Measurements from ENCODE around the gene KRT74.
A peak's percentile ranks its signal among the peaks of the same experiment; 100 is the strongest.

KRT74 gene

DNA sequence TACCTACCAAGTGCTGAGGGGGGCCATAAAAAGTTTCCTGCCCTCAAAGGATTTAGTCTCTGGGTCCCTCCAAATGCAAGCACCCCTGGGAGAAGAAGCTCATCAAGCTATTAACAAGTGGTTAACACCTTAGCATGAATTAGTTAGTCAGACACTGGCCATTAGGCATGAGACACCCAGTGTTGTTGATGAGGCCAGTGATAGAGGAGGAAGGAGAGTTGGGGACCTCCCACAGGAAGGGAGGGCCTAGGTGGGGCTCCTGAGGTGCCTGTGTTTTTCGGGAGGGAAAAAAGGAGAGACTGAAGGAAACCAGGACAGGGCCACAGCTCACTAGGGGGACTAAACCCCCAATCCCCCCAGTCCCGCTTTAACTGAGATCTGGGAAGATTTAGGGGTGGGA, 16.2 kb downstream of the KRT74 start:
- Mint-ChIP-seq H3K27me3 (peaks cover 0 to 28% of the 10 kb centered on the region in 2 donors), H3K36me3 (ENCODE audit: insufficient read depth) (peaks cover 7% of the 10 kb centered on the region), H3K4me3 (peak overlapping the region; percentile 41 to 82), H3K27ac (peak overlapping the region; percentile 88 to 90), H3K4me1 (ENCODE audit: low read depth in 2 of 2) (peaks cover 45 to 81% of the 10 kb centered on the region in 2 donors), H3K9me3 (no peaks in the 10 kb centered on the region)
- DNase-seq (no peak), ATAC-seq (replicated peaks) (no peak)

DNA sequence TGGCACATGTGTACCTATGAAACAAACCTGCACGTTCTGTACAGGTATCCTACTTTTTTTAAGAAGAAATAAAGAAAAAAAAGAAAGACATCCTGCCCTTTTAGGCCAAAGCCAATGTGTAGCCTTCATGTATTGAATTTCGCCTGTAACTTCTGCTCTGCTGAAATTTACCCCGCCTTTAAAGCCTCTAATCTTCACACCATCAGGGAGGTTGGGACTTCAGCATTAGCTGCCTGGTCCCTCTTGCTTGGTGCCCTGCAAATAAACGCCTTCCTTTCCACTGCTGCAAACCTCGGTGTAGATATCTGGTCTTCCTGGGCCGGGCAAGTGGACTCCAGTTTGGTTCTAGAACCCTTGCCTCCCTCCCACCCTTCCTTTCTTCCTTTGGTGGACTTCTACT, 18.1 kb downstream of the KRT74 start:
- H3K36me3 Mint-ChIP-seq (ENCODE audit: insufficient read depth), result peaks cover 7% of the 10 kb centered on the region
- peaks cover 42 to 69% of the 10 kb centered on the region in 2 donors for H3K4me1 Mint-ChIP-seq (ENCODE audit: low read depth in 2 of 2)
- peaks cover 0 to 43% of the 10 kb centered on the region in 2 donors for H3K27me3 Mint-ChIP-seq
- peak overlapping the region; percentile 36 to 88 for H3K27ac Mint-ChIP-seq
- ATAC-seq (replicated peaks) (peak; percentile 41), DNase-seq (peak in 2 of 3 experiments; percentile 23 to 38)
- H3K4me3 Mint-ChIP-seq, result peak overlapping the region; percentile 62 to 68
- no peaks in the 10 kb centered on the region for H3K9me3 Mint-ChIP-seq

DNA sequence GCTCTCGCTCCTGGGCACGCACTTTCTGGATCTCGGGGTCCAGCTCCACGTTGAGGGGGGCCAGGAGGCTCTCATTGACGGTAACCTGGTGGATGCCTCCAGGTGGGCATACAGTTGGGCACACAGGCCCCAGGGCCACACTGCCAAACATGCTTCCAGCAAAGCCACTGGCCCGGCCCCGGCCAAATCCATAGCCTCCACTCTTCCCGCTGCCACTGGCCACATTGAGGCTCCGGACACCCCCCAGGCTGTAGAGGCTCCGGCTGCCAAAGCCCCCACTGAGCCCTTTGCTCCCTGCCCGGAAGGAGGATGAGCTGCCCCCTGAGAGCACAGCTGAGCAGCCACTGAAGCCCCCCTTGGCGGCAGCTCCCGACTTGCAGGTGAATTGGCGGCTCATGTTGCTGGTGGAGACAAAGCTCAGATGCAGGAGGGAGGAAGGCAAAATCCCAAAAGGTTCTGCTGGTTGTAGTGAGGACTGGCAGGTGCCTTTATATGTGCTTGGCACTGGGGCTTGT, 20.9 kb downstream of the KRT74 start, which contains the start of gene KRT71:
KRT71 (minus strand) TSS at position 465 of the 515 bp plus-strand sequence; CDS start at position 397, 68 bp downstream.
- H3K9me3 Mint-ChIP-seq, result no peaks in the 10 kb centered on the region

DNA sequence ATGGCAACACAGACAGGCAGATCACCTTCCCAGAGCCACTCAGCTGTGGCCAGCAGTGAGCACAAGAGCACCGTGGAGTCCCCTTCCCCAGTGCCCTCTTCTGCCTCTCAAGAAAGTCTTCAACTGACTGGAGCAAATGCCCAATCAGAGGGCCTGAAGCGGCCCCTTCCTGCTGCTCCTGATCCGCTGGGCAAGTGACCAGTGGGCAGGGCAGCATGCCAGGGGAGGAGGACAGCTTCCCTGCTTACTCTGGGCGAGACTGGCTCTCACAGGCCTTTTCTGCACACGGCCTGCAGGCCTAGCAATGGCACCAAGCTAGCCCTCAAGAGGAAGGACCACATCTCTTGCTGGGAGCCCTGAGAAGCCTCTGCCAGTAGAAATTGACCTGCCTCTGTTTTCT, 21.6 kb downstream of the KRT74 start:
- DNase-seq (no peak), ATAC-seq (replicated peaks) (no peak)
- Mint-ChIP-seq H3K27ac (no peak overlapping the region), H3K4me1 (ENCODE audit: low read depth in 2 of 2) (peaks cover 28 to 46% of the 10 kb centered on the region in 2 donors), H3K27me3 (peaks cover 0 to 46% of the 10 kb centered on the region in 2 donors), H3K9me3 (no peaks in the 10 kb centered on the region), H3K4me3 (no peak overlapping the region), H3K36me3 (ENCODE audit: insufficient read depth) (peaks cover 3% of the 10 kb centered on the region)

More for the DNA sequence above, 20.9 kb downstream of the KRT74 start, which contains the start of gene KRT71:
- peak within 1 kb of the TSS in 1 of 2 donors; percentile 20 for H3K4me3 Mint-ChIP-seq
- H3K4me1 Mint-ChIP-seq (ENCODE audit: low read depth in 2 of 2), result peaks cover 28 to 45% of the 10 kb centered on the region in 2 donors
- H3K36me3 Mint-ChIP-seq (ENCODE audit: insufficient read depth), result peaks cover 3% of the 10 kb centered on the region
- DNase-seq (no peak), ATAC-seq (replicated peaks) (no peak)
- H3K27ac Mint-ChIP-seq, result peak within 1 kb of the TSS in 1 of 2 donors; percentile 77
- H3K27me3 Mint-ChIP-seq, result peaks cover 0 to 44% of the 10 kb centered on the region in 2 donors

DNA sequence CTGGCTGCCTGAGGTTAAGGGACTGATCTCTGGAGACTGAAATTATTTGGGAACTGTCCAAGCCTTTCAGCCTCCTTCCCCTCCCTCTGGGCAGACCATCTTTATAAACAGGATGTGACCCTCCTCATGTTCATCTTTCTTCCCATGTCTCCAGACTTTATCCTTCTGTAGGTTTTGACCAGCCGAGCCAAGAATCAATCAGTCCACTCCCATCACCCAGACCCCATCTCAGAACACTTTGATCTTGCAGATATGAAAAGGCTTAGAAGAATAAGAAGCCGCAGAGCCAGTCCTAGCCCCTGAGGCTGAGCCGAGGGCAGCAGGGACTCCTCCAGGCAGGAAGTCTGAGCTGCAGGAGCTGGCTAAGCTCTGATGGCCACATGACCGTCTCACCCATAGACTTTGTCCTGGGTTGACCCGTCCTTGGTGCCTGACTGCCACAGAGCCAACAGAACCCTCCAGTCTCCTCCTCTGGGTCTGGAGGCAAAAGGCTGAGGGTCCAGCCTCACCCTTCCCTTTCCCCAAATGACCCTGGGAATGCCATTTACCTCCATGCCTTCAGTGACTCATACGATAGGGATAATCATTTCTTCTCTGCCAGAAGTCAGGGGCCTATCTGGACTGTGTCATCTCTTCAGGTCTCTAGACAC, 22.3 kb downstream of the KRT74 start:
- no peak overlapping the region for H3K27ac Mint-ChIP-seq
- no peaks in the 10 kb centered on the region for H3K9me3 Mint-ChIP-seq
- no peak for ATAC-seq (replicated peaks)
- no peak for DNase-seq
- peaks cover 0 to 53% of the 10 kb centered on the region in 2 donors for H3K27me3 Mint-ChIP-seq
- H3K4me1 Mint-ChIP-seq (ENCODE audit: low read depth in 2 of 2), result peaks cover 27 to 45% of the 10 kb centered on the region in 2 donors
- H3K4me3 Mint-ChIP-seq, result no peak overlapping the region
- peaks cover 3% of the 10 kb centered on the region for H3K36me3 Mint-ChIP-seq (ENCODE audit: insufficient read depth)

DNA sequence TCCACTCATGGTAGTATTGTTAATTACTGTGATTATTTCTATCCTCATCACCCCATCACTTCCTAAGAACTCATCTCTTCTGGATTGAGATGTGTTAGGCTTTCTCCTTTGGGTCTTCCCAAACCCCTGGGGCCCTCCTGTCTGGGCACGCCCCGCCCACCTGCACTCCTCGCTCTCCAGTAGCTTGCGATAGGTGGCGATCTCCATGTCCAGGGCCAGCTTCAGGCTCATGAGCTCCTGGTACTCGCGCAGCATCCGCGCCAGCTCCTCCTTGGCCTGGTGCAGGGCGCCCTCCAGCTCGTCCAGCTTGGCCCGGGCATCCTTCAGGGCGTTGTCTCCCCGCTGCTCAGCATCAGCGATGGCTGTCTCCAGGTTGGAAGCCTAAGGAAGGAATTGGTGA, 27.5 kb downstream of the KRT74 start:
- peaks cover 21 to 32% of the 10 kb centered on the region in 2 donors for H3K4me1 Mint-ChIP-seq (ENCODE audit: low read depth in 2 of 2)
- no peaks in the 10 kb centered on the region for H3K9me3 Mint-ChIP-seq
- ATAC-seq (replicated peaks) (no peak), DNase-seq (no peak)
- no peak overlapping the region for H3K27ac Mint-ChIP-seq
- H3K27me3 Mint-ChIP-seq, result peaks cover 0 to 67% of the 10 kb centered on the region in 2 donors
- H3K36me3 Mint-ChIP-seq (ENCODE audit: insufficient read depth), result no peaks in the 10 kb centered on the region
- H3K4me3 Mint-ChIP-seq, result no peak overlapping the region

DNA sequence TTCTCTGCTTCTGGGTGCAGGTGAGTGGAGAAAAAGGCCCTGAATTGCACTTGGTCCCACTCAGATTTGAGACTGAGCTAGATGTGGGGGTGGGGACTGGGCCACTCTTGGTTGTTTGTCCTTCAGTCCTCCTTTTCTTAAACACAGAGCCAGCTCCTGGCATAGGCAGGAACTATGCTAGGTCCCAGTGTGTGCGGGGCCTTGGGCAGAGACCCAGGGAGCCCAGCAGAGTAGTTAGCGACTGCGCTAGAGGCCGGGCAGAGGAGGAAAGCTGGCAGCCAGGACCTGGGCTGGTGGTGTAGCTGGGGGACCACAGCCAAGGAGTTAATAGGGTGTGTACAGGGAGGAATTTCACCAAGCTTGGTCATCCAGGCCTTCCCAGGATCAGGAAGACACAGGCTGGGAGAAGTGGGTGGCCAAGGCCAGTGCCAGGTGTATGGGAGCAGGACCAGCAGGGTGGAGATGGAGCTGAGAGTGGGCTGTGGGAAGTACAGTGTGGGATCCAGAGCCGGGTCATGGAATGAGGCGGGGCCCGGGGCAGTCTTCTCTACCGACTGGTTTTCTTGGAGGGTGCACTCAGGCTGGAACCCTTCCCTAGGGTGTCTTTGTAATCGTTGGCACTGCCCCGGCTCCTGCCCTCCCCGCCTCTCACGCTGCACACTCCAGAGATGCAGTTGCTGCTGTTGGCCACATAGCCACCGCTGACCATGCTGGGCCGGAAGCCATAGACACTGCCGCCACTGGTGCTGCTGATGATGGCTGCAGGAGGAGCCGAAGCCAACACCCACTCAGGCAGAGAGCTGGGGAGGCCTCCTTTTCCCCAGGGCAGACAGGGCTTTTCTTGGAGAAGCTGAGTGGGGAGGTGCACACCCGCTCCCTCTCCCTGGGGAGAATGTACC, 29.4 kb downstream of the KRT74 start:
- Mint-ChIP-seq H3K36me3 (ENCODE audit: insufficient read depth) (no peaks in the 10 kb centered on the region), H3K27me3 (peaks cover 0 to 62% of the 10 kb centered on the region in 2 donors), H3K4me3 (no peak overlapping the region), H3K4me1 (ENCODE audit: low read depth in 2 of 2) (peaks cover 20 to 32% of the 10 kb centered on the region in 2 donors), H3K9me3 (no peaks in the 10 kb centered on the region), H3K27ac (no peak overlapping the region)
- ATAC-seq (replicated peaks) (no peak), DNase-seq (no peak)

DNA sequence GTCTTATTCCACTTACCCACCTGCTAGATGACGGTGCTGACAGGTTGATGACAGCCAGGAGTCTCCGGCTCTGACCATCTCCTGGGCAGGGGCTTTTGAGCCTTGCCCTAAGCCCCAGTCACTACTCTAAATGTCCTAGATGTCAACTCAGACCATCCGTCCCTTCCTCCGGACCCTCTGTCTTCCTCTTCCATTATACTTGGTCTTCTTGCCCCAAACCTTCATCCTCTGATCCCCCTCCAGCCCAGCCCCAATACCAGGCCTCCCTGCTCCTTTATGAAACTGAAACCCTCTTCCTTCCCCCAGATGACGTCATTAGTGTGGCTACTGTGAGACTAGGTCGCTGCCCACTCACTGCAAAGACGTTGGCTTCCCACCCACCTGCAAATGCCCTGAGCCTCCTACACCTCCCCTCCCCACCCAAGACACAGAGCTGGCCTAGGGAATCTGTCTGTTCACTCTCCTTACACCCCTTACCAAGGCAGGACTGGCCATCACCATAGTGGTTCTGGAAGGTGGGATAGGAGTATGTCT, 30.8 kb downstream of the KRT74 start:
- Mint-ChIP-seq H3K36me3 (ENCODE audit: insufficient read depth) (no peaks in the 10 kb centered on the region), H3K9me3 (no peaks in the 10 kb centered on the region), H3K4me1 (ENCODE audit: low read depth in 2 of 2) (peaks cover 15 to 32% of the 10 kb centered on the region in 2 donors), H3K27me3 (peaks cover 0 to 59% of the 10 kb centered on the region in 2 donors), H3K27ac (peak overlapping the region in 1 of 2 donors; percentile 41), H3K4me3 (no peak overlapping the region)
- DNase-seq, result no peak
- ATAC-seq (replicated peaks), result no peak

DNA sequence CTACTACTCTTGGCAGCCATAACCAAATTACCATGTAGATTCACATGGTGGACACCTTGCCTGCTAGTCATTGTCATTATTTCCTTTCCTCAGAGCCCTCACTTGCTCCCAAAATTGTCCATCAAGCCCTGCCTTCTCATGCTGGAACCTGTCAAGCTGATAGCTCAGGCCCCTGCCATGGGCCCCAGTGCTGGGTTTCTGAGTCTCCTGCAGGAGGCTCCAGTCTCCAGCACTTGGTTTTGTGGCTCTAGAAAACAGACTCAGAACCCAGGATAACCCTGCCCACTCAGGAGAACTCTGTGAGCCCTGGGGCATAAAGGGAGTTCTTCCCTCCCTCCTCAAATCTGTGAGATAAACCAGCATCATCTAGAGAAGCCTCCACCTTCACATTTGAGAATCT, 31.5 kb downstream of the KRT74 start:
- Mint-ChIP-seq H3K27ac (peak overlapping the region in 1 of 2 donors; percentile 71), H3K4me3 (no peak overlapping the region), H3K27me3 (peaks cover 0 to 60% of the 10 kb centered on the region in 2 donors), H3K4me1 (ENCODE audit: low read depth in 2 of 2) (peaks cover 10 to 25% of the 10 kb centered on the region in 2 donors), H3K36me3 (ENCODE audit: insufficient read depth) (no peaks in the 10 kb centered on the region), H3K9me3 (no peaks in the 10 kb centered on the region)
- DNase-seq (no peak), ATAC-seq (replicated peaks) (no peak)

DNA sequence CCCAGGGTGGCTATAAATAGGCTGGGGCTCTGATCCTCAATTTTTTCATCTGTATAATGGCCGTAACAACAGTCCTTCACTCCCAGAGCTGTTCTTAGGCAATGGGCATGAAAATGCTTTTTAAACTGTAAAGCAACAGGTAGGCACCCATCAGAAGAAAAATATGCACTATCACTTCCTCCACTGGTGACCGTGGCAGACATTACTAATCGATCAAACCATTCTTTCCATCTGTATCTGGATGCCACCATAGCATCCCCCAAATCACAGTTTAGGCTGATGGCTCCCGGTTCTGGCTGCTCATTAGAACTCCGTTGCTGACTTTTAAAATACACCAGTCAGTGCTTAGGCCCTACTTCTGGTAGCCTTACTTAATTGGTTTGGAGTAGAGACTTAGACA, 31.9 kb downstream of the KRT74 start:
- Mint-ChIP-seq H3K36me3 (ENCODE audit: insufficient read depth) (no peaks in the 10 kb centered on the region), H3K4me1 (ENCODE audit: low read depth in 2 of 2) (peaks cover 10 to 23% of the 10 kb centered on the region in 2 donors), H3K4me3 (no peak overlapping the region), H3K27ac (peak overlapping the region in 1 of 2 donors; percentile 71), H3K9me3 (no peaks in the 10 kb centered on the region), H3K27me3 (peaks cover 0 to 57% of the 10 kb centered on the region in 2 donors)
- ATAC-seq (replicated peaks) (no peak), DNase-seq (no peak)

DNA sequence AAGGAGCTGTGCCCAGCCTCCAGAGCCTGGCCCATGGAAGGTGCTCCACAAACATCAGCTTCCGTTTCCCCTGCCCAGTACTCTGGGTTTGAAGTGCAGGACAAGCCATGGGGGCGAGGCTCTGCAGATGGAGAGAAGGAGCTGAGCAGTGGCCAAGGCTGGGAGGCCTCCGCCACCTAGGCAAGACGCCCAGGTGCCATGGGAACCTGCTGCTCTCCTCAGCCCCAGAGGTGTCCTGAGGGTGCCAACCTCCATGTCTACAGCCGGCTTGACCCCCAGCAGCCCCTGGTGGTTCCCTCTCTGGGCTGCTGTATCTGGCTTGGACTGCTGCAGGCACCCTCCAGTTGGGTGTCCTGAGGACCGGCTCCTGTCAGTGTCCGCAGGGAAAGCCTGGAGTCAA, 33.1 kb downstream of the KRT74 start:
- ATAC-seq (replicated peaks) (no peak), DNase-seq (no peak)
- Mint-ChIP-seq H3K27me3 (peaks cover 0 to 48% of the 10 kb centered on the region in 2 donors), H3K4me1 (ENCODE audit: low read depth in 2 of 2) (peaks cover 8 to 14% of the 10 kb centered on the region in 2 donors), H3K36me3 (ENCODE audit: insufficient read depth) (no peaks in the 10 kb centered on the region), H3K4me3 (no peak overlapping the region), H3K9me3 (no peaks in the 10 kb centered on the region), H3K27ac (no peak overlapping the region)

DNA sequence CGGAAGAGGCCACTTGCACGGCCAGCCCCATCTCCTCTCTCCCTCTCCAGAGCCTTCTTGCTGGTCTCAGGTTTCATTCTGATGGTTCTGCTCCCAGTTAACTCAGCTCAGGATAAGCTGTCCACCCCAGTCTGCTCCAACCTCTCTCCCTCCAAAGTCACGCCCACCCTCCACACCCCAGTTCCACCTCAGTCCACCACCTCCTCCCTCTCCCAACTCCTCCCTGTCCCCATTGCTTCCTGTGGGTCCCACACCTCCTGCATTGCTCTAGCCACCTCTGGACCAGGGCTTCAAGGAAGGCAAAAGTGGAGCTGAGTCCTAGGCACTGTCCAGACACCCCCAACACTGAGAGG, 33.8 kb downstream of the KRT74 start:
- DNase-seq (no peak), ATAC-seq (replicated peaks) (no peak)
- H3K27me3 Mint-ChIP-seq, result peaks cover 0 to 40% of the 10 kb centered on the region in 2 donors
- peaks cover 8 to 12% of the 10 kb centered on the region in 2 donors for H3K4me1 Mint-ChIP-seq (ENCODE audit: low read depth in 2 of 2)
- H3K27ac Mint-ChIP-seq, result no peak overlapping the region
- no peaks in the 10 kb centered on the region for H3K9me3 Mint-ChIP-seq
- H3K4me3 Mint-ChIP-seq, result no peak overlapping the region
- no peaks in the 10 kb centered on the region for H3K36me3 Mint-ChIP-seq (ENCODE audit: insufficient read depth)

DNA sequence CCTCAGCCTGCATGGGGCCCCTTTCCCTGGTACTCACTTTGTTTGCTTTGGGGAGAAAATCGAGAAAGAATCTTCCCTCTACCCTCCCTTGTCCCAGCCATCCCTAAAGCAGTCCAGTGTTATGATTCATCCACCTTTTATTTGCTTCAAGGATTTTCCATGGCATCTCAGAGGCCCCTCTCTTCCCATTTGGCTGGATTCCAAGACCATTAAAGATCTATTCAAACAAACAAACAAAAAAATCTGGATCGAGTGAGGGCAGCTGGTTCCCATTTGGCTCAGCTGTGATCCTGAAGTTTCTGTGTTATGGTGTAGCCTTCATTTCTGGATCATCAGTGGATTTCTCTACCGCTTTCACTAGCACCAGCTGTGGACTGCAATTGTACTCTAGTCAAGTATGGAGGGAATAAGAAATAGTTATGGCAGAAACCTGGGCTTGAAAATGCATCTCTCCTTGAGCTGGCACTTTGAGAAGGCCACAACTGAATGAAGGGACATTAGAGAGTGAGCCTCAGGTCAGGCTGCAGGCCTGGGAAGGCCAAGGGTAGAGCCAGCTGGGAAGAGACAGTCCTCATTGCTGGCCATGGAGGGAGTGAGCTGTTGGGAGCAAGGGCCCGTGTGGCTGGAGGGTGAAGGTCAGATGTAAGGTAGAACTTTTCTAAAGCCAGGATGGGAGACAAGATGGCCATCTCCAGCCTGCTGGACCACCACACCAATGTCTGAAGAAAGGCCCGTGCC, 34.4 kb downstream of the KRT74 start:
- peaks cover 8 to 12% of the 10 kb centered on the region in 2 donors for H3K4me1 Mint-ChIP-seq (ENCODE audit: low read depth in 2 of 2)
- H3K4me3 Mint-ChIP-seq, result no peak overlapping the region
- peaks cover 0 to 35% of the 10 kb centered on the region in 2 donors for H3K27me3 Mint-ChIP-seq
- no peaks in the 10 kb centered on the region for H3K9me3 Mint-ChIP-seq
- H3K27ac Mint-ChIP-seq, result no peak overlapping the region
- H3K36me3 Mint-ChIP-seq (ENCODE audit: insufficient read depth), result no peaks in the 10 kb centered on the region
- ATAC-seq (replicated peaks) (no peak), DNase-seq (no peak)

Measured in effector memory CD8-positive, alpha-beta T cell (primary cell).